ENCODE results near the gene TBL1X.

- no peak for TF ChIP-seq CTCF (conservative IDR thresholded peaks at IDR 0.05; ENCODE audit: low read length)
- TF ChIP-seq EZH2phosphoT487 (IDR thresholded peaks at IDR 0.05; ENCODE audit: borderline replicate concordance, low read depth, low read length) = no peak
Observed at GRCh38 chrX:9587642-9588041, 122.8 kb downstream of the TBL1X start.

Measured in OCI-LY7 (cell line).